Measurements from ENCODE around the gene SLFN5.
"Not testable (repeated sequence)": the region's sequence is repeated elsewhere in the genome, so short reads cannot be mapped to it uniquely, and the experiment has no call there.

The SLFN5 gene

GRCh38 chr17:35243561-35244340 is 879 bp downstream of the SLFN5 start:
- DNase-seq: no peak

GRCh38 chr17:35244341-35245195 is 1.7 kb downstream of the SLFN5 start:
- no peak for DNase-seq

GRCh38 chr17:35245196-35245486 is 2.3 kb downstream of the SLFN5 start:
- DNase-seq: no peak

GRCh38 chr17:35252651-35253050 is 9.8 kb downstream of the SLFN5 start:
- no peak for DNase-seq

- DNase-seq: no peak
Measured at GRCh38 chr17:35254107-35254773, 11.4 kb downstream of the SLFN5 start.

- no peak for DNase-seq
Measured at GRCh38 chr17:35255316-35255715, 12.4 kb downstream of the SLFN5 start.

GRCh38 chr17:35256629-35257028 is 13.8 kb downstream of the SLFN5 start:
- no peak for DNase-seq

- no peak for DNase-seq
Measured at GRCh38 chr17:35257208-35257659, 14.4 kb downstream of the SLFN5 start.

- DNase-seq: no peak
Measured at GRCh38 chr17:35259001-35259400, 16.1 kb downstream of the SLFN5 start.

GRCh38 chr17:35265071-35265470 is 22.2 kb downstream of the SLFN5 start:
- DNase-seq: no peak

- DNase-seq: no peak
Measured at GRCh38 chr17:35265566-35266141, 22.8 kb downstream of the SLFN5 start.

GRCh38 chr17:35274167-35275066 is 31.5 kb downstream of the SLFN5 start:
- not testable (repeated sequence) for DNase-seq

GRCh38 chr17:35278454-35278853 is 35.6 kb downstream of the SLFN5 start:
- not testable (repeated sequence) for DNase-seq

GRCh38 chr17:35278876-35279275 is 36.0 kb downstream of the SLFN5 start:
- not testable (repeated sequence) for DNase-seq

- no peak for DNase-seq
Measured at GRCh38 chr17:35283767-35284166, 40.9 kb downstream of the SLFN5 start.

GRCh38 chr17:35284955-35285354 is 42.1 kb downstream of the SLFN5 start:
- no peak for DNase-seq

- DNase-seq: no peak
Measured at GRCh38 chr17:35286120-35286781, 43.4 kb downstream of the SLFN5 start.

- DNase-seq: no peak
Measured at GRCh38 chr17:35287286-35287811, 44.5 kb downstream of the SLFN5 start.

GRCh38 chr17:35289222-35289621 is 46.4 kb downstream of the SLFN5 start:
- DNase-seq: no peak

- no peak for DNase-seq
Measured at GRCh38 chr17:35291802-35292201, 48.9 kb downstream of the SLFN5 start.

GRCh38 chr17:35293151-35293847 is 50.4 kb downstream of the SLFN5 start:
- no peak for DNase-seq

All from 8988T (cell line).